Sigmoid colon (tissue), 7 donors: Measurements from ENCODE around the gene RAG2. TPM values are rescaled to one million over a fixed set of nuclear protein-coding genes. Genes with fewer than 3 reads are reported as not detected.
A peak's percentile ranks its signal among the peaks of the same experiment; 100 is the strongest.

ENCODE experiments used
- DNase-seq: peaks from one replicate; pipeline ENCODE4 v3.0.0-alpha.2; 2019
- H3K27ac ChIP-seq, 4 donors: fragments of 200-600 bp; sonication (generic); one replicate each; pipeline ENCODE4 v1.5.1; 2016 to 2019; ENCODE audit warnings: mild to moderate bottlenecking in 1 of 4
- H3K27me3 ChIP-seq, 3 donors: fragments of 200-600 bp; sonication (generic); one replicate each; pipeline ENCODE4 v1.5.1; 2019; ENCODE audit warnings: mild to moderate bottlenecking in 1 of 3
- H3K36me3 ChIP-seq, 4 donors: fragments of 200-600 bp; sonication (generic); one replicate each; pipeline ENCODE4 v1.5.1; 2016 to 2019
- H3K4me1 ChIP-seq, 4 donors: fragments of 200-600 bp; sonication (generic); one replicate each; pipeline ENCODE4 v1.5.1; 2017 to 2019
- H3K4me3 ChIP-seq, 4 donors: fragments of 200-600 bp; sonication (generic); one replicate each; pipeline ENCODE4 v1.5.1; 2017 to 2019; ENCODE audit warnings: mild to moderate bottlenecking in 2 of 4, moderate library complexity in 1 of 4
- H3K9me3 ChIP-seq, 4 donors: fragments of 200-600 bp in 3 of 4; sonication (generic) in 3 of 4; one replicate each; pipeline versions ENCODE4 v1.5.1 to v1.6.1; 2013 to 2019
- EP300 ChIP-seq, 4 donors: sonication (generic); formaldehyde crosslinking; IDR thresholded peaks; one replicate each; pipeline ENCODE4 v1.6.1; 2017; ENCODE audit warnings: antibody characterized with exemption in 4 of 4
- POLR2A ChIP-seq, 2 donors: fragments of 450-650 bp; IDR thresholded peaks; one replicate each; pipeline ENCODE4 v1.6.1; 2016; ENCODE audit warnings: antibody characterized with exemption in 2 of 2, mild to moderate bottlenecking in 2 of 2, moderate library complexity in 2 of 2
- POLR2AphosphoS5 ChIP-seq, 4 donors: sonication (generic); formaldehyde crosslinking; IDR thresholded peaks; one replicate each; pipeline ENCODE4 v1.6.1; 2017; ENCODE audit warnings: antibody characterized with exemption in 4 of 4
- WGBS, 2 donors: extraction: QIAGEN DNeasy Blood & Tissue Kit; methylation state at CpG; one replicate each; pipeline ENCODE4 v1.1.7; 2013; 5-methylcytosine and 5-hydroxymethylcytosine counted together
- intact Hi-C: fragments of 100-400 bp; cut with DNase I; formaldehyde crosslinking; loops from one replicate; pipeline ENCODE4 v1.15.1; 2023
- polyA plus RNA-seq, 3 donors: library from polyadenylated mRNA; stranded (reverse); fragments of 200-250 nt; gene quantifications; one replicate each; pipeline ENCODE4 v1.2.3, GENCODE V29; 2013
- total RNA-seq, 4 donors: library from RNA; depleted of rRNA; stranded (reverse); fragments of >200 nt; gene quantifications; one replicate each; pipeline ENCODE4 v1.1.0, GENCODE V29; 2016
- TF ChIP-seq, protein P1 (sequence below), 4 experiments: fragments of 450-650 bp in 3 of 4; fragments of 200-600 bp in 1 of 4; IDR thresholded peaks; one replicate each; pipeline ENCODE4 v1.5.1; 2016 to 2019; ENCODE audit warnings: antibody characterized with exemption in 4 of 4, mild to moderate bottlenecking in 3 of 4, moderate library complexity in 2 of 4
- donor health status: healthy with polysubstance abuse.
- donor health status: Bipolar disorder and iron deficiency.
- donor health status: healthy.

RAG2 gene
- total and polyA plus RNA-seq, 7 donors: not detected

DNA sequence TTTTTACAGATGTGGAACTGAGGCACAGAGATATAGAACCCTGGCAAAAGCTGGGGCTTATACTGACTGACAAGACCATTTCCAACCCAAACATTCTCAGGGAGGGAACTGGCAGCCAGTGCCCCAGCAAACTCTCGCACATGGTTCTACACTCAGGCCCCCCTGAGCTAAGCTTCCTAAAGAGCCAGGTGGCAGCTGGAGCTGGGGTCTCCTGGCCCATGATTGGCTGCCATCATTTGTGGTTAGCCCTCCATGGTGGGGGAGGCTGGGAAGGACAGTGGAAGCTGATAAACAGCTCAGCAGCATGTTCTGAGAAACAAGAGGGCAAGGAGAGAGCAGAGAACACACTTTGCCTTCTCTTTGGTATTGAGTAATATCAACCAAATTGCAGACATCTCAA lies 30.3 kb downstream of the RAG2 start, which contains the start of gene RAG1:
RAG1 (plus strand) TSS at position 314 of the 400 bp plus-strand sequence. CDS start 5,298 bp downstream, outside the sequence.
- TF ChIP-seq EP300 (IDR thresholded peaks at IDR 0.05) (no peak), POLR2AphosphoS5 (IDR thresholded peaks at IDR 0.05) (no peak), POLR2A (IDR thresholded peaks at IDR 0.05) (no peak)
- TF ChIP-seq, protein P1, sequence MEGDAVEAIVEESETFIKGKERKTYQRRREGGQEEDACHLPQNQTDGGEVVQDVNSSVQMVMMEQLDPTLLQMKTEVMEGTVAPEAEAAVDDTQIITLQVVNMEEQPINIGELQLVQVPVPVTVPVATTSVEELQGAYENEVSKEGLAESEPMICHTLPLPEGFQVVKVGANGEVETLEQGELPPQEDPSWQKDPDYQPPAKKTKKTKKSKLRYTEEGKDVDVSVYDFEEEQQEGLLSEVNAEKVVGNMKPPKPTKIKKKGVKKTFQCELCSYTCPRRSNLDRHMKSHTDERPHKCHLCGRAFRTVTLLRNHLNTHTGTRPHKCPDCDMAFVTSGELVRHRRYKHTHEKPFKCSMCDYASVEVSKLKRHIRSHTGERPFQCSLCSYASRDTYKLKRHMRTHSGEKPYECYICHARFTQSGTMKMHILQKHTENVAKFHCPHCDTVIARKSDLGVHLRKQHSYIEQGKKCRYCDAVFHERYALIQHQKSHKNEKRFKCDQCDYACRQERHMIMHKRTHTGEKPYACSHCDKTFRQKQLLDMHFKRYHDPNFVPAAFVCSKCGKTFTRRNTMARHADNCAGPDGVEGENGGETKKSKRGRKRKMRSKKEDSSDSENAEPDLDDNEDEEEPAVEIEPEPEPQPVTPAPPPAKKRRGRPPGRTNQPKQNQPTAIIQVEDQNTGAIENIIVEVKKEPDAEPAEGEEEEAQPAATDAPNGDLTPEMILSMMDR (IDR thresholded peaks at IDR 0.05): no peak
- Histone ChIP-seq H3K27ac (no peak within 1 kb of the TSS), H3K27me3 (no peaks in the 10 kb centered on the region), H3K36me3 (no peaks in the 10 kb centered on the region), H3K9me3 (no peaks in the 10 kb centered on the region), H3K4me1 (peaks cover 0 to 8% (median 7%) of the 10 kb centered on the region in 4 donors), H3K4me3 (no peak within 1 kb of the TSS)
- WGBS, 2 donors: 82 to 98% methylated on average over 1 of the region's 1 CpG
- no peak for DNase-seq
- intact Hi-C loops: no loop called here

DNA sequence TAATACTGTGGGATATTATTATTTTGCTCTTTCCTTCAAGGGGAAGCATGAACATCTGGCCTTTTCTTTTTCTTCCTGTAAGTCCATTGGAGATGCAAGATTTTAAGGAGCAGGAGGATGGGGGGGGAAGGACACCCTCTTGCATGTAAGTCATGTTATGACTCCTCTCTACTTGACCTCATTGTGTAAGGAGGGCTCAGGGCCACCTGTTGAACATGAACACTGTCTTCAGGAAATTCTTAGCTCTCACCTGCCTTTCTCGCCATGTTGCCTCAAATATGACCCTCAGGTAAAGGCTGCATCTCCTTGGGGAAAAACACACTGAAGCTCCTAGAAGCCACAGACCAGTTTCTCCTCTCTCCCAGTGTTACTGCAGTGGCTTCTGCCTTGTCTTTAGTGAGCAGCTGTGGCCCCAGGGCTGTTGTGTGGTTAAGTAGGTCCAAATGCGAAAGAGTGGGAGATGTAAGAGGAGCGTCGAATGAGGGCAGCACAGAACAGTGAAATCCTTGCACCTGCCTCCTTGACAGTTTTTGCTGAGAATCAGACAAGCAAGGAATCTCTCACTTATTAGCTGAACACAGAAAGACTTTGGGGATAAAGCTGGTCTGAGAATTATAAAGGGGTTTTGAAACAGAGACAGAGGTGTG lies 31.5 kb downstream of the RAG2 start:
- H3K27me3 ChIP-seq: no peaks in the 10 kb centered on the region
- 76 to 90% methylated on average over 4 of the region's 4 CpGs for WGBS, 2 donors
- no peak for DNase-seq
- intact Hi-C loops: no loop called here
- H3K4me1 ChIP-seq: peaks cover 0 to 8% (median 7%) of the 10 kb centered on the region in 4 donors
- no peak overlapping the region for H3K4me3 ChIP-seq
- H3K9me3 ChIP-seq: no peaks in the 10 kb centered on the region
- H3K36me3 ChIP-seq: no peaks in the 10 kb centered on the region
- H3K27ac ChIP-seq: no peak overlapping the region
- no peak for TF ChIP-seq EP300 (IDR thresholded peaks at IDR 0.05)
- no peak for TF ChIP-seq POLR2A (IDR thresholded peaks at IDR 0.05)
- TF ChIP-seq, protein P1 (IDR thresholded peaks at IDR 0.05): no peak
- TF ChIP-seq POLR2AphosphoS5 (IDR thresholded peaks at IDR 0.05): no peak

DNA sequence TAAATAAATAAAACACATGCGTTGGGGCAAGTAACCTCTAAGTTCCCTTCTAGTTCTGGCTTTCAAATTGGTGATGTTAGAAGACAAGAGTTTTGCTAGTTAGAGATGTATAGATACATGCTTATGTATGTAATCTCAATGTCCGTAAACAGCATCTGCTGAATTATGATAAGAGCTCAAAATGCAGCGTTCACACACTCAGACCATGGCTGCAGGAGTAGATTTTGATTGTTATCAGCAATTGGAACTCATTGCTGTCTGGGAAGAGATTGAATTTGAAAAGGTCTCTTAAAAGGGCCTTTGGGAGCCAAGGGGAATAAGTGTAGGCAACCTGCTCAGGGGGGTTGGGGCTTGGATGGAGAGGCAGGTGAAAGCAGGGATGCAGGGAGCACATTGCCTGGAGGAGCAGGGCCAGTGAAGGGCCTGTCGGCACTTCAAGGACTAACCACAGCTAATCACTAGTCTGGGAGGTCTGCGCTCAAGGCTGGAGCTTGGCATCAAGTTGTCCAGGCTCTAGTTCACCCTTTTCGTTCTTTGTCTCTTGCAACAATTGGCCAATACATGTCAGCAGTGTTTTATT lies 32.9 kb downstream of the RAG2 start:
- Histone ChIP-seq H3K4me3 (peak overlapping the region in 3 of 4 donors; percentile 28 to 46 (median 46)), H3K4me1 (peaks cover 0 to 8% (median 7%) of the 10 kb centered on the region in 4 donors), H3K9me3 (no peaks in the 10 kb centered on the region), H3K27me3 (no peaks in the 10 kb centered on the region), H3K27ac (peak overlapping the region in 2 of 4 donors; percentile 38 to 47), H3K36me3 (no peaks in the 10 kb centered on the region)
- DNase-seq: no peak
- intact Hi-C loops: loop anchor here (2.0 kb wide), 2 partner anchors 58 to 182 kb away; no protein-coding TSS in a partner anchor
- 68 to 69% methylated on average over 6 of the region's 6 CpGs for WGBS, 2 donors
- TF ChIP-seq POLR2A (IDR thresholded peaks at IDR 0.05) (no peak), POLR2AphosphoS5 (IDR thresholded peaks at IDR 0.05) (no peak), EP300 (IDR thresholded peaks at IDR 0.05) (no peak)
- TF ChIP-seq, protein P1 (IDR thresholded peaks at IDR 0.05): no peak

DNA sequence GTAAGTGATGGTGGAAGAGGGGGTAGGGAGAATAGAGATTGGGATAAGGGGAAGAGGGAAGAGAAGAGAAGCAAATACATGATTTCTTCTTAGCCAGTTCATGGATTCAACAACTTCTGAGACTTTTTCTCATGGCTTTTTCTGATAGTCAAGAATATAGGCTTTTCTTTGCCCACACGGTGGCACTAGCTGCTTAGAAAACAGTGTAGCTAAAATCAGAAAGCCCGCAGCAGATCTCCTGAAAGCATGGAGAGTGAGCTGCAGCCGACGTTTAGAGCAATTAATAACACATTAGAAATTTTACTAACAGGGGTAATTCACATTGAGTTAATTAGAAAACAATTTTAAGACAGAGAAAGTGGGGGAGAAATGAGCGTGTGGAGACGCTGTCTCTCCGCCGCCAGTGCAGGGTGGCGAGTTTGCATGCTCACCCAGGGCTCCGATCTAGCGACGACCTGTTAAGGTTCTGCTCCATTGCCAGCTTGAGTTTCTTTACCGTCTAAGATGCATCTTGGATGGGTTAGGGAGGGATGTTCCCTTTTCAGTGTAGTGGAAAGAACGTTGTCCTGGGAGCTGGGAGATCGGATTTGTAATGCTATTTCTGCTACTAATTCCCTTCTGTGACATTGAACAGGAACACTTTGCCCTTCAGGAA lies 33.5 kb downstream of the RAG2 start:
- H3K27me3 ChIP-seq: no peaks in the 10 kb centered on the region
- peak overlapping the region; percentile 20 to 46 (median 37) for H3K4me3 ChIP-seq
- no peak for DNase-seq
- intact Hi-C loops: loop anchor here (1.0 to 2.0 kb wide), 3 partner anchors 58 to 182 kb away; no protein-coding TSS in a partner anchor
- peaks cover 0 to 4% (median 0%) of the 10 kb centered on the region in 4 donors for H3K9me3 ChIP-seq
- peak overlapping the region in 2 of 4 donors; percentile 38 to 47 for H3K27ac ChIP-seq
- WGBS, 2 donors: 4 to 14% methylated on average over 15 of the region's 15 CpGs
- no peaks in the 10 kb centered on the region for H3K36me3 ChIP-seq
- TF ChIP-seq POLR2AphosphoS5 (IDR thresholded peaks at IDR 0.05): no peak
- TF ChIP-seq, protein P1 (IDR thresholded peaks at IDR 0.05): peak; percentile 43 to 74 (median 60)
- peaks cover 0 to 8% (median 7%) of the 10 kb centered on the region in 4 donors for H3K4me1 ChIP-seq
